Measurements from ENCODE around the gene ZNF576. TPM values are rescaled to one million over a fixed set of nuclear protein-coding genes. Genes with fewer than 3 reads are reported as not detected.

ZNF576 gene
- total RNA-seq, 4 donors from 2014 or later, result 12.3 to 15.0 (median 13.3) TPM

DNA sequence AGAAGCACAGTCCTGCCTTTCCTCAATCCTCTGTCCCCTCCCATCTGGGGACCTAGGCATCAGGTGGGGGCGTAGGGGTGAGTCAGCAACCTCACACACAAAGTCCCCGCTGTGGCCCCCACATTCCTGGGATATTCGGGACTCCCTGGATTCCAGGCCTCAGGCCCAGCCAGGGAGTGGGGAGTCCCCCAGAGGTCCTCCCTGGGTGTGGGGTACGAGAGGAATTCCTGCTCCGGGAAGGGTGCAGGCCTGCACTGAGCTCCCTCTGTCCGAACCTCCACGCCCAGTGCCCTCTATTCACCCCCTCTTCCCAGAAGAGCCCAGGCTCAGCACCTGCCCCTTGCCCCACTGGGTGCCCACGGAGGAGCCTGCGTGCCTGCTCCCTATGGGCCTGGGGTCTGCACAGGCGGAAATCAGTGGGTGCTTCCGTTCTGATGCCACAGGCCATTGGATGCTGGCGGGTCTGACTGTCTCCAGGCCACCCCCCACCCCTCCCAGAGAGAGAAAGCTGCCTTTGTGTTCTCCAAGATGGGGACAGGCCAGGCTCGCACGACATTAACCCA is 39.8 kb downstream of the ZNF576 start:
- ATAC-seq (ENCODE audit: low FRiP score) (no peak), DNase-seq (ENCODE audit: low spot score) (no peak)
- TF ChIP-seq, protein P1, sequence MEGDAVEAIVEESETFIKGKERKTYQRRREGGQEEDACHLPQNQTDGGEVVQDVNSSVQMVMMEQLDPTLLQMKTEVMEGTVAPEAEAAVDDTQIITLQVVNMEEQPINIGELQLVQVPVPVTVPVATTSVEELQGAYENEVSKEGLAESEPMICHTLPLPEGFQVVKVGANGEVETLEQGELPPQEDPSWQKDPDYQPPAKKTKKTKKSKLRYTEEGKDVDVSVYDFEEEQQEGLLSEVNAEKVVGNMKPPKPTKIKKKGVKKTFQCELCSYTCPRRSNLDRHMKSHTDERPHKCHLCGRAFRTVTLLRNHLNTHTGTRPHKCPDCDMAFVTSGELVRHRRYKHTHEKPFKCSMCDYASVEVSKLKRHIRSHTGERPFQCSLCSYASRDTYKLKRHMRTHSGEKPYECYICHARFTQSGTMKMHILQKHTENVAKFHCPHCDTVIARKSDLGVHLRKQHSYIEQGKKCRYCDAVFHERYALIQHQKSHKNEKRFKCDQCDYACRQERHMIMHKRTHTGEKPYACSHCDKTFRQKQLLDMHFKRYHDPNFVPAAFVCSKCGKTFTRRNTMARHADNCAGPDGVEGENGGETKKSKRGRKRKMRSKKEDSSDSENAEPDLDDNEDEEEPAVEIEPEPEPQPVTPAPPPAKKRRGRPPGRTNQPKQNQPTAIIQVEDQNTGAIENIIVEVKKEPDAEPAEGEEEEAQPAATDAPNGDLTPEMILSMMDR (IDR thresholded peaks at IDR 0.05), result no peak

DNA sequence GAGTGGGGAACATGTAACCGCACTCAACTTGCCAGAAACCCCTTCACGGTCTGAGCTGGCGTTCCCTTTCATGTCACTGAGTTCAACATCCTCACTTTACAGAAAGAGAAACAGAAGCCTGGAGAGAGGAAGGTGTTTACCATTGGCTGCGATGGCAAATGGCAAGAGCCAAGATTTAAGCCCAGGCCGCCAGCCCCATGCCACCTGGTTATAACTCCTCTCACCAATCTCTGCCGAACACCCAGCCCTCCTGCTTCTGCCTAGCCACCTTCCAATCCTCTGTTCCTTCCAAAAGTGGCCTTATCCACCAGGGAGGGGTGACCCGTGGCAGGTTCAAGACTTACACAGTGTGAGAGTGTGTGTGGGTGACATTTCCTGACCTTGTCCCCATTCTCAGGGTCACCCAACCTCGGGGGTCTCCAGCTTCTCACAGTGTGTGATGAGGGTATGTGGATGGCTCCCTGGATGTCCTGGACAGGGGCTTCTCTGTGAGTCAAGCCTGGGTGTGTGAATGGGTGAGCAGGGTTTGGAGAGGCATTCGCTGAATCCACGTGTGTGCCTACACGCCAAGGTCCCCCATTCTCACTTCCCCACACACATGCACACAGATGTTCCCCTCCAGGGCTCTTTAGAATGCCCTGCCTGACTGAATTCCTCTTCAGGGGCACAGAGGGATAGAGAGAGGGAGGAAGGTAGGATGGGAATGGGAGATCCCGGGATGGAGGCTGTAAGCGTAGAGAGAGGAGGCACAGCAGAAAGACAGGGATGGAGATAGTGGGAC is 42.0 kb downstream of the ZNF576 start:
- TF ChIP-seq, protein P1 (IDR thresholded peaks at IDR 0.05), result no peak
- DNase-seq (ENCODE audit: low spot score) (no peak), ATAC-seq (ENCODE audit: low FRiP score) (no peak)

- ATAC-seq (ENCODE audit: low FRiP score) (no peak), DNase-seq (ENCODE audit: low spot score) (no peak)
- TF ChIP-seq, protein P1 (IDR thresholded peaks at IDR 0.05), result no peak
Observed at GRCh38 chr19:43638995-43639518, 42.7 kb downstream of the ZNF576 start.

- no peak for DNase-seq (ENCODE audit: low spot score)
- ATAC-seq (ENCODE audit: low FRiP score), result peak; percentile 78
- TF ChIP-seq, protein P1 (IDR thresholded peaks at IDR 0.05), result no peak
Observed at GRCh38 chr19:43639519-43640423, 43.4 kb downstream of the ZNF576 start, which contains the start of gene CADM4. TSS of gene CADM4 (minus strand) at chr19:43639850. CDS start at chr19:43639790, 60 bp downstream.

GRCh38 chr19:43640424-43640757 is 44.0 kb downstream of the ZNF576 start:
- ATAC-seq (ENCODE audit: low FRiP score), result no peak
- DNase-seq (ENCODE audit: low spot score), result no peak
- TF ChIP-seq, protein P1 (IDR thresholded peaks at IDR 0.05), result no peak

DNA sequence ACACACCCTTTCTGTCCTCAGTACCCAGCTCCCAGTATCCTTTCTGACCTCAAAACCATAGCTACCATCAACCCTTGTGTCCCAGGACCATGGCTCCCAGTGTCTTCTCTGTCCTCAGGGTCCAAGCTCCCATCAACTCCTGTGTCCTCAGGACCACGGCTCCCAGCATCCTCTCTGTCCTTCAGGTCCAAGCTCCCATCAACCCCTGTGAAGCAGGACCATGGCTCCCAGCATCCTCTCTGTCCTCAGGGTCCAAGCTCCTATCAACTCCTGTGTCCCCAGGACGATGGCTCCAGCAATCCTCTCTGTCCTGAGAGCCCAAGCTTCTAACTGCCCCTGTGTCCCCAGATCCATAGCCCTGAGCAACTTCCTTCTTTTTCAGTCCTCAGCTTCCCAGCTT is 44.9 kb downstream of the ZNF576 start:
- DNase-seq (ENCODE audit: low spot score) (no peak), ATAC-seq (ENCODE audit: low FRiP score) (no peak)
- TF ChIP-seq, protein P1 (IDR thresholded peaks at IDR 0.05), result no peak

Measured in omental fat pad (tissue), 4 donors.